ENCODE results near the gene STX18.

STX18 gene

GRCh38 chr4:4481399-4481994 is 60.4 kb downstream of the STX18 start:
- no peak for DNase-seq (ENCODE audit: low read depth)
- no peak overlapping the region for H3K4me3 ChIP-seq (ENCODE audit: low read depth, low read length)
- TF ChIP-seq CTCF (IDR thresholded peaks at IDR 0.05; ENCODE audit: control insufficient read depth, extremely low read depth, insufficient read depth) = no peak

- peak; percentile 66 for TF ChIP-seq CTCF (IDR thresholded peaks at IDR 0.05; ENCODE audit: control insufficient read depth, extremely low read depth, insufficient read depth)
- H3K4me3 ChIP-seq (ENCODE audit: low read depth, low read length) = no peak overlapping the region
- no peak for DNase-seq (ENCODE audit: low read depth)
Measured at GRCh38 chr4:4480685-4481398, 61.0 kb downstream of the STX18 start.

- TF ChIP-seq CTCF (IDR thresholded peaks at IDR 0.05; ENCODE audit: control insufficient read depth, extremely low read depth, insufficient read depth) = no peak
- no peak overlapping the region for H3K4me3 ChIP-seq (ENCODE audit: low read depth, low read length)
- no peak for DNase-seq (ENCODE audit: low read depth)
Measured at GRCh38 chr4:4480205-4480604, 61.6 kb downstream of the STX18 start.

GRCh38 chr4:4479366-4479765 is 62.5 kb downstream of the STX18 start:
- TF ChIP-seq CTCF (IDR thresholded peaks at IDR 0.05; ENCODE audit: control insufficient read depth, extremely low read depth, insufficient read depth) = no peak
- H3K4me3 ChIP-seq (ENCODE audit: low read depth, low read length) = no peak overlapping the region
- DNase-seq (ENCODE audit: low read depth) = no peak

GRCh38 chr4:4477796-4478195 is 64.1 kb downstream of the STX18 start:
- peak; percentile 91 for DNase-seq (ENCODE audit: low read depth)
- H3K4me3 ChIP-seq (ENCODE audit: low read depth, low read length) = peak overlapping the region; percentile 29
- no peak for TF ChIP-seq CTCF (IDR thresholded peaks at IDR 0.05; ENCODE audit: control insufficient read depth, extremely low read depth, insufficient read depth)

- H3K4me3 ChIP-seq (ENCODE audit: low read depth, low read length) = peak overlapping the region; percentile 29
- no peak for TF ChIP-seq CTCF (IDR thresholded peaks at IDR 0.05; ENCODE audit: control insufficient read depth, extremely low read depth, insufficient read depth)
- DNase-seq (ENCODE audit: low read depth) = no peak
Measured at GRCh38 chr4:4477391-4477790, 64.5 kb downstream of the STX18 start.

- TF ChIP-seq CTCF (IDR thresholded peaks at IDR 0.05; ENCODE audit: control insufficient read depth, extremely low read depth, insufficient read depth) = no peak
- H3K4me3 ChIP-seq (ENCODE audit: low read depth, low read length) = no peak overlapping the region
- DNase-seq (ENCODE audit: low read depth) = no peak
Measured at GRCh38 chr4:4474476-4474875, 67.4 kb downstream of the STX18 start.
